T-helper 22 cell (primary cell): Measurements from ENCODE around the gene ARL15.

ENCODE experiments used
- DNase-seq: peaks from one replicate; pipeline ENCODE4 v3.0.0-alpha.2; 2020; ENCODE audit warnings: low read depth

ARL15 gene

DNA sequence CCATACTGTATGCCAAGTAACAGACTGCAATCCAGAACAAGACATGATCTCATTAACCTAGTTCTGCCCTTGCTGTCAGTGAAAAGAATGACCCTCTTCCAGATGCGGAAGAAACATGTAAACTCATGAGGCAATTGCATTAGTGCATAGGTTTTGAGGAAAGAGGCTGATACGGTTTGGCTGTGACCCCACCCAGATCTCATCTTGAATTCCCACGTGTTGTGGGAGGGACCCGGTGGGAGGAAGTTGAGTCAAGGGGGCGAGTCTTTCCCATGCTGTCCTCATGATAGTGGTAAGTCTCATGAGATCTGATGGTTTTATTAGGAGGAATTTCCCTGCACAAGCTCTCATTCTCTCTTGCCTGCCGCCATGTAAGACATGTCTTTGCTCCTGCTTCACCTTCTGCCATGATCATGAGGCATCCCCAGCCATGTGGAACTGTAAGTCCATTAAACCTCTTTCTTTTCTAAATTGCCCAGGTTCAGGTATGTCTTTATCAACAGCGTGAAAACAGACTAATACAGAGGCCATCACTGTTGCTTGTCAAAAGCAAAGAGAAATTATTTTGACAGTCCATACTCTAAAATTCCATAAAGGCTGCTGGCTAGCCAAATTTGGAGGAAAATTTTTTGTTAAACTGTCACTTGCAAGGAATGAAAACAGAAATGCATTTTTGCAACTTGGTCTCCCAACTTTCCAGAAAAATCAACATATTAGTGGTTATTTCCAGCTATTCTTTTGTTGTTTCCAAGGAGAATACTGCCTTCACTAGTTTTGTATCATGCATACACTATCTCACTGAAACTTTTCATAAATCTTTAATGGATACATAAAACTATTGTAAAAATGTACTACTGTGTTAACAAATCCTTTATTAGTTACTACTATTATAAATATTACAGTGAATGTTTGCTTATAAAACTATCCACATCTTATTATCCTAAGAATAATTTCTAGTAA is 3.2 kb upstream of the ARL15 start:
- no peak for DNase-seq

DNA sequence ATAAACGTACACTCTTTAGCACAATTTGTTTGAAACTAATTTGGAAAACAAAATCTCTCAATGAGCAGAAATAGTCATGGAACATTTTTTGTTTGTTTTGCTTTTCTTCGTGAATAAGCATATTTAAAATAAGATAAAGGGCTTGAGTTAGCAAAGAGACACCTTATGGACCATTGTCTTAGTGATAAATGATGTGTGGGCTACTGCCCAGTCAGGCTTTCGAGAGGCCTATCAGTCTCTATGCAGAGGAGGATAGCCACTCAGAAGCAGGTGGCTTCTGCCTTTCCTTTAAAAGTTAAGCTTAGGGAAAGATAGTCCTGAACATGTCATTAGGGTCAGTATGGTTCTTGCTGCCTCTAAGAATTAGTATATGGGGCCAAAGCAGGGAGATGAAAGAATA is 2.1 kb upstream of the ARL15 start:
- no peak for DNase-seq

GRCh38 chr5:54311176-54311677 is 854 bp upstream of the ARL15 start:
- DNase-seq, result no peak

DNA sequence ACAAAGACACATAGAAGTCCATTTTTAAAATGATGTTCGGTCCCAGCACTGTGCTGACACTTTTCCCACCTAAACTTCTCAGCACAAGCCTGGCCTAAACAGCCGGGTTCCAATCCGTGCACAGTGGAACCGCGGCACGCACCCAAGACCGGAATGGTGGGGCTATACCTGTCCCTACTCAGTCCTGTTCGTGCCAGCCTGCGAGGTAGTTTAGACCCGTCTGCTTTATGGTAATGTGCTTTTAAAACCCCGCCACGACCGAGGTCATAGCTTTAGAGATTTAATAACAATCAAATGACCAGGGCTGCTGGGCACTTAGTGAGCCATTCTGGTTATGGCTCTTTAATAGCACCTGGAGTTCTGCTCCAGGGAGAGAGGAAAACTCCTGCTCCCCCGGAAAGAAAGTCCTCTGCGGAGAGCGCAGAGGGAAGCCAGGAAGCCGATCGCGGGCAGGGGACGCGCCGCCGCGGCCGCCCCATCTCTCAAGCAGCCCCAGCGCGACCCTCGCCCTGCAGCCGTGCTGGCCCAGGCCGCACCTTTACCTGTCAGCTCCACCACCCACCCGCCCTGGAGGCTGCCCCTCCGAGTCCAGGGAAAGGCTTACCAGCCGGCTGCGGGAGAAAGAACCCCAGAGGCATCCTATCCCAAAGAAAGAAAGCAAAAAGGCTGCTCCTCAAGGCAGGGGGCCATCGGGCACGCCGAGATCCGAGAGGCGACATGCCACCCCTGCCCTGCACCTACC is 511 bp downstream of the ARL15 start:
- DNase-seq, result peak; percentile 17

- DNase-seq, result no peak
These were observed 1.1 kb downstream of the ARL15 start for GRCh38 chr5:54309276-54309675.

DNA sequence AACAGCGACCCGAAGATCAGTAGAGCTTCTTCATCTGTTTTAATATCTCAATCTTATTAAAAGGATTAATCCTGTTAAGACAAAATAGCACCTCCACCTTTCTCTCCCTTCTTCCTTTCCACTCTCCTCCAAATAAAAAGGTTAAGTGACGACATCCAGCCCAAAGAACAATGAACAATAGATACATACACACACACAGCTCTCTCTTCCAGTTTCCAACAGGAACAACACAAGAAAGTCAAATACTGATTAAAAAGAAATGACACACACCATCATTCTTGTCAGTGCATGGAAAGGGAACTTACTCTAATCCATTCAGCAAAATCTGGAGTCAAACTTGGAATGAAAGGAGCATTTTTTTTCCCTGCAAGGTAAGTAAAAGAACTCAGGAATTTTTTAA is 2.8 kb downstream of the ARL15 start:
- DNase-seq, result no peak

DNA sequence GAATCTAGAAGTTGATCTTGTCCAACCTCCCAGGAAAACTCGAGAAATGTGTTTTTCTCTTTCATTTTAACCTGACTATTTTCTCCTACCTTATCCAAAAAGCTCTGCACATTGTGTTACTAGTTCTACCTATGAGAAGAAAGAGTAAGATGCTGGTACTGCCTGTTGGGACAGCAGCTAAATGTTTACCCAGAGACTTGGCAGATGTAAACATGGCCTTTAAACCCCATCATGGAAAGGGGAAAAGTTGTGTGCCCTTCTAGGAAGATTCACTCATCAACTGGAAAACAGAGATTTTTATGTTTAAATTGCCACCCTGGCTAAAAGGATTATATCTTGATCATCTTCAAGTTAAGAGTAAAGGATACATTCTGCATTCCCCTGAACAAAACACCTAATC is 3.5 kb downstream of the ARL15 start:
- DNase-seq, result no peak

- DNase-seq, result no peak
These were observed 4.6 kb downstream of the ARL15 start for GRCh38 chr5:54305737-54306136.

- DNase-seq, result no peak
These were observed 6.3 kb downstream of the ARL15 start for GRCh38 chr5:54304040-54304439.

DNA sequence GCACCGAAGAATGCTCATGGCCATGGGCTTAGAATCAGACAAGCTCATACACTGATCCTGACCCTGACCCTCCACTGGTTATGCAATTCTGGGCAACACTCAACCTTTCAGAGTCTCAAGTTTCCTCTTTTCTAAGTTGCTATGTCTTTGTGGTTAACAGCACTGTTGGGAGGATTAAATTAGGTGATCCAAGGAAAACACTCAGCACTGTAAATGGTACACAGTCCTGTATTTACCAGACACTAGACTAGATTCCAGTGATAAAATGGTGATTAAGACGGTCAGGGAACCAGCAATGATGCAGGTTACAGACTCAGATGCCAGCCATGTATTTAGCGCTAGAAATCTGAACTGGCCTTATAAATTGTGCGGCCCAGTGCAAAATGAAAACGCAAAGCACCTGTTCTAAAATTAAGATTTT is 8.1 kb downstream of the ARL15 start:
- DNase-seq, result no peak

DNA sequence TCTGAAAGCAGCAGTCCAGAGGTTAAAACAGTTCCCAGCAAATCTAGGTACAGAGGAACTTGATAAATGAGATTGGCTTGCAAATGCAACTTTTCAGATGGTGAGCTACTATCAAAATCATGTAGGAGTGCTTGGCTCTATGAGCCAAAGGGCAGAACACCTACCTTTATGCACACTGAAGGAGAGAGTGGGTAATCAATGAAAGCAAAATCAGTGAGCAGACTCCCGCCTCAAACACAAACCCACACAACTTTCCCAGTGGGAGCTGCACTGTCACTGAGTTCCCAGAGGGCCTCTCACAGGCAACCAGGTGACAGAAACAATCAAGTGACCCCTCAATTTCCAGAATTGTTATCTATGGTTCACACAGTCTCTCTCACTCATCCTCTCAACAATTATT is 8.5 kb downstream of the ARL15 start:
- DNase-seq, result no peak

DNA sequence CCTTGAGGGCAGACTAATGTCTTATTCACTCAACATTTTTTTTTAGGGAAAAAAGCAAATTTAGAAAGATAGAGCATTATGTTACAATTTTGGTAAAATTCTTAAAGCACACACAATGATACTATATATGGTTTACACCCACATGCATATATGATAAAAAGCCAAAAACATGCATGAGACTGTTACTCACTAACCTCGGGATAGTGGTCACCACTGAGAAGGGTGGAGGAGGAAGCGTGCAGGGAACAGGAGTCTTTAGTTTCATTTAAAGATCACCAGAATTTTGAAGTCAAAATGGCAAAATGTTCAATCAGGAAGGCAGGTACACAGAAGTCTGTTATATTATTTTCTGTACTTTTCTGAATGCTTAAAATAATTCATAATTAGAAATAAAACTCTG is 9.2 kb downstream of the ARL15 start:
- DNase-seq, result no peak

- DNase-seq, result no peak
These were observed 11.4 kb downstream of the ARL15 start for GRCh38 chr5:54298947-54299346.

- DNase-seq, result no peak
These were observed 14.0 kb downstream of the ARL15 start for GRCh38 chr5:54296386-54296785.

DNA sequence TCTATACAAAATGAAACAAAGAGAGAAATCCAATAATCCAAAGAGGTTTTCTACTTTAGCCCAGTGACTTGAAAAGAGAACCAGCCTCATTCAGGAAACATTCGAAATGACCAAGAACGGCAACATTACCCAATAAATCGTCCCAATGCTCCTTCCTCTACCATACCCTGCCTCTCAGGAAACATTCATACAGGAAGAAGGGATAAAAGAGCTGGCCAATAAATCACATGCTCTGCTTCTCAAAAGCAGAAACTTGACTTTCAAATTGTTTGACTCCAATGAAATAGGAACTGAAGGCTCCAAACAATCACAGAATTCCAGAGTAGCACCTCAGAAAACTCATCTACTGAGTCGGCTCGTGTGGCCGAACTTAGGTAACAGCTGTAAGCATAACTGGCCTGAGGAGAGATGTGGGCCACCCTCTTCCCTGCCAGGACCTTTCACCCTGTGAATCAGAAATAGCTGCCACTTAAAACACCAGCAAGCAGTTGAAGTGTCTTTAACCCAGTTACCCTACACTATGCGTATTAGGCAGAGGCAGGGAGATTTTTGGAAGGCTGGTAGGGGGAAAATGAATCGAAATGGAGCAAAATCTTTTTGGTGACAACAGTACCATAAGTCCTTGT is 14.6 kb downstream of the ARL15 start:
- no peak for DNase-seq

- DNase-seq, result no peak
These were observed 16.2 kb downstream of the ARL15 start for GRCh38 chr5:54294097-54294667.

DNA sequence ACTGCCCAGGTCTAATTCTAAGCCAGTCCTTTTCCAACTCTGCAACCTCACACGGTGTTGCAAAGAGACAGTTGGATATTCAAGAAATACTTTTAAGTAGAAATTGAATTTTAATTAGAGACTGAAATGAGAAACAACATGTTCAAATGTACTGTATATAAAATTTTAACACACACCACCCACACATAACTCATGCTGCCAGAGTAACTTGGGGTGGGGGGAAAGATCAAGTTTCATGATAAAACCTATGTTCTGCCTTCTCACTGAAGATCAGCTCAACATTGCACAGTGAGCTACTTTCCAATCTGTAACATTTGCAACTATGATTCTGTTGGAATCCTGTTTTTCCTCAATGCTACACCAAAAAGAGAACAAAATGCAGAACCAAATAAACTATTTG is 17.5 kb downstream of the ARL15 start:
- DNase-seq, result no peak

GRCh38 chr5:54291498-54291897 is 18.9 kb downstream of the ARL15 start:
- no peak for DNase-seq

DNA sequence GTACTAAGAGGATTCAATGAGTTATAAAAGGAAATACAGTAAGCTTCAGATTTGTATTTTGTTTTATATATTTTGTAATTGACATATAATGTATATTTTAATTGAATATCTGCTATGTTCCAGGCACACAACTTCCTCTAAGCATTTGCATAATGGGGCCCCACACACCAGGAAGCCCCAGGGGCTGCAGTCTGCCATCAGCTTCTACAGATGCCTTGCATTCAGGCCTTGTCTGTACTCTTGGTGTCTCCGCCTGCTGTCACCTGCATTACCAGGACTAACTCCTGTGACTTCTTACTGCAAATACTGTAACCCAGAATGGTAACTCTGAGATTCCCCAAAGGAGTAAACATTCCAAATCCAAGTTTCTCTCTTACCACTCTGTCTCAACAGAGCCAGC is 20.6 kb downstream of the ARL15 start:
- no peak for DNase-seq

- DNase-seq, result no peak
These were observed 21.7 kb downstream of the ARL15 start for GRCh38 chr5:54288568-54289217.

DNA sequence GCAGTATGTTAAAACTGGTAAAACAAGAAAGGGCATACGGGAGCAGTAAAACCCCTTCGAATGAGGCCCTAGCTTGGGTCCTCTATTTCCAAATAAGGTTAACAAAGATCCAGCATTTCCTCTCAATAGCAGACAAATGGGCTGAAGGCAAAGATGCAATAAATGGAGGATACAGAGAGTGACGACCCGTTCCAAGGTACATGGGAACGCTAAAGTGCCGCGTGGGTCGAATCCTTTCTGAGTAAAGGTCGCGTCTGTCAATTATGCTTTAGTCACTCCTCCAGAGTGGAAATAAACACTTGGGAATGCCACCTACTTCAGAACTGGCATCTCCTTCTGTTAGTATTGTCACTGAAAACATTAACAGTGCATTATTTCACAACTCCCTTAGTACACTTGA is 24.7 kb downstream of the ARL15 start:
- DNase-seq, result no peak

GRCh38 chr5:54284586-54284985 is 25.8 kb downstream of the ARL15 start:
- DNase-seq, result no peak
